HepG2 (cell line): ENCODE measurements around the gene CLP1. TPM values are rescaled to one million over a fixed set of nuclear protein-coding genes. Genes with fewer than 3 reads are reported as not detected.

Experiments used
- ATAC-seq: fragments of 200-7000 bp; cut with Tn5 transposase; 3 replicates; pipeline ENCODE4 v1.9.1; 2020; ENCODE audit warnings: mild to moderate bottlenecking, moderate library complexity
- BruUV-seq: library from RNA; stranded (reverse); fragments of 400-500 nt; replicated peaks from 2 replicates; lab custom pipeline; 2021; lab: Mats Ljungman, UMichigan
- CTCF ChIA-PET: fragments of 300-600 bp; formaldehyde crosslinking; extraction: SDS; loops from one replicate; lab custom pipeline; 2021; ENCODE audit warnings: low total read pairs, inconsistent platforms, low intra/inter-chr PET ratio; lab: Yijun Ruan, JAX
- POLR2A ChIA-PET: fragments of 350-600 bp; sonication (Branson Sonifier 250); formaldehyde crosslinking; loops from one replicate; lab custom pipeline; 2020; ENCODE audit warnings: antibody characterized with exemption, inconsistent platforms; lab: Yijun Ruan, JAX
- DNase-seq: peaks from one replicate; pipeline ENCODE4 v3.0.0-alpha.2; 2015; ENCODE audit warnings: low spot score
- FAIRE-seq: peaks from 3 replicates; lab custom pipeline; 2011; peaks lifted over from hg19 to GRCh38; lab: Jason Lieb, UNC
- H2AFZ ChIP-seq: one replicate; pipeline ENCODE4 v1.6.1; 2011; ENCODE audit warnings: low read length, inconsistent platforms
- H3K27ac ChIP-seq: fragments of 300-600 bp; 3 replicates; pipeline ENCODE4 v1.8.0; 2011; ENCODE audit warnings: mixed run types, mild to moderate bottlenecking, mixed read lengths, low read length, inconsistent platforms; ENCODE audit not compliant: insufficient read depth; ENCODE audit errors: extremely low read length
- H3K27me3 ChIP-seq, 2 experiments: fragments of 200-600 bp in 1 of 2; 2 replicates in 1 of 2; 3 replicates in 1 of 2; pipeline versions ENCODE4 v1.6.0 to v1.8.0; 2011; ENCODE audit warnings: low read length in 2 of 2, mild to moderate bottlenecking in 2 of 2, moderate library complexity in 2 of 2, inconsistent platforms in 1 of 2; ENCODE audit not compliant: insufficient read depth in 2 of 2, control insufficient read depth in 1 of 2
- H3K36me3 ChIP-seq, 2 experiments: fragments of 200-600 bp in 1 of 2; replicated peaks in 1 of 2; 2 replicates in 1 of 2; 3 replicates in 1 of 2; pipeline versions ENCODE4 v1.5.1 to v1.8.0; 2011; ENCODE audit warnings: low read length in 2 of 2, inconsistent platforms in 1 of 2; ENCODE audit not compliant: insufficient read depth in 2 of 2, control insufficient read depth in 1 of 2
- H3K4me1 ChIP-seq: 2 replicates; pipeline ENCODE4 v1.5.1; 2012; ENCODE audit warnings: low read length, inconsistent platforms; ENCODE audit not compliant: insufficient read depth
- H3K4me2 ChIP-seq: 2 replicates; pipeline ENCODE4 v1.6.0; 2011; ENCODE audit warnings: low read depth, low read length, inconsistent platforms
- H3K4me3 ChIP-seq, 3 experiments: fragments of 200-600 bp in 1 of 3; sonication (generic), shearing (Covaris generic) in 1 of 3; replicated peaks in 1 of 3; 2 replicates each; pipeline ENCODE4 v1.5.1; 2011 to 2016; ENCODE audit warnings: low read length in 3 of 3, inconsistent platforms in 2 of 3, low read depth in 2 of 3, mild to moderate bottlenecking in 2 of 3, control low read depth in 1 of 3, mixed read lengths in 1 of 3; ENCODE audit not compliant: insufficient read depth in 1 of 3
- H3K79me2 ChIP-seq: one replicate; pipeline ENCODE4 v1.6.1; 2011; ENCODE audit warnings: low read length, inconsistent platforms; ENCODE audit not compliant: insufficient read depth
- H3K9ac ChIP-seq: 2 replicates; pipeline ENCODE4 v1.6.0; 2011; ENCODE audit warnings: mild to moderate bottlenecking, low read depth, low read length, inconsistent platforms; ENCODE audit not compliant: insufficient read depth
- H3K9me3 ChIP-seq: 2 replicates; pipeline ENCODE4 v1.5.1; 2012; ENCODE audit warnings: mild to moderate bottlenecking, low read length
- H4K20me1 ChIP-seq: 2 replicates; pipeline ENCODE4 v1.6.0; 2011; ENCODE audit warnings: inconsistent platforms, mild to moderate bottlenecking, low read length, moderate library complexity; ENCODE audit not compliant: insufficient read depth
- ATF1 ChIP-seq: IDR thresholded peaks from 2 replicates; pipeline ENCODE4 v1.6.1; 2016; ENCODE audit warnings: mild to moderate bottlenecking, control low read depth
- BRCA1 ChIP-seq: sonication (generic); formaldehyde crosslinking; IDR thresholded peaks from 2 replicates; pipeline ENCODE4 v1.4.0; 2020; ENCODE audit warnings: missing genetic modification reagents
- CBX5 ChIP-seq: sonication (generic); formaldehyde crosslinking; IDR thresholded peaks from 2 replicates; pipeline ENCODE4 v1.4.0; 2020; ENCODE audit warnings: missing genetic modification reagents, borderline replicate concordance
- CHD2 ChIP-seq: IDR thresholded peaks from 2 replicates; pipeline ENCODE4 v1.6.1; 2011; ENCODE audit warnings: low read depth, low read length, improper control_type of control experiment
- ELF3 ChIP-seq: IDR thresholded peaks from 2 replicates; pipeline ENCODE4 v1.6.1; 2016; ENCODE audit warnings: missing genetic modification reagents, missing compliant biosample characterization
- FOXC1 ChIP-seq: sonication (generic); formaldehyde crosslinking; IDR thresholded peaks from 2 replicates; pipeline ENCODE4 v1.8.0; 2022; ENCODE audit warnings: mild to moderate bottlenecking, missing genetic modification reagents, borderline replicate concordance
- GATAD2A ChIP-seq: IDR thresholded peaks from 2 replicates; pipeline ENCODE4 v1.6.1; 2016
- GTF2F1 ChIP-seq: fragments of 150-350 bp; IDR thresholded peaks from 2 replicates; pipeline ENCODE4 v1.6.1; 2014; ENCODE audit warnings: low read length
- IKZF4 ChIP-seq: sonication (generic); formaldehyde crosslinking; IDR thresholded peaks from 2 replicates; pipeline ENCODE4 v1.5.1; 2020; ENCODE audit warnings: borderline replicate concordance, mild to moderate bottlenecking, low read depth, missing genetic modification reagents; ENCODE audit errors: not compliant biosample characterization
- KAT2B ChIP-seq: fragments of 150-350 bp; IDR thresholded peaks from 2 replicates; pipeline ENCODE4 v1.6.1; 2014; ENCODE audit warnings: low read depth, low read length, borderline replicate concordance
- NFYC ChIP-seq: IDR thresholded peaks from 2 replicates; pipeline ENCODE4 v1.6.1; 2016; ENCODE audit warnings: missing genetic modification reagents, missing compliant biosample characterization
- POLR2AphosphoS5 ChIP-seq: IDR thresholded peaks from 2 replicates; pipeline ENCODE4 v1.6.1; 2012; ENCODE audit warnings: low read depth, low read length
- RCOR2 ChIP-seq: IDR thresholded peaks from 2 replicates; pipeline ENCODE4 v1.6.1; 2016; ENCODE audit warnings: missing biosample characterization, missing genetic modification reagents
- TBX2 ChIP-seq: sonication (generic); formaldehyde crosslinking; IDR thresholded peaks from 2 replicates; pipeline ENCODE4 v1.5.0; 2020; ENCODE audit warnings: missing genetic modification reagents, mild to moderate bottlenecking, borderline replicate concordance
- ZNF431 ChIP-seq: sonication (generic); formaldehyde crosslinking; IDR thresholded peaks from 2 replicates; pipeline ENCODE4 v1.9.0; 2022; ENCODE audit warnings: missing genetic modification reagents, low read depth, mild to moderate bottlenecking, borderline replicate concordance
- ZNF672 ChIP-seq: sonication (generic); formaldehyde crosslinking; IDR thresholded peaks from 2 replicates; pipeline ENCODE4 v1.8.1; 2022; ENCODE audit warnings: missing genetic modification reagents
- ZSCAN9 ChIP-seq: IDR thresholded peaks from 2 replicates; pipeline ENCODE4 v1.6.1; 2016; ENCODE audit warnings: borderline replicate concordance
- WGBS: methylation state at CpG from one replicate; pipeline ENCODE4 v1.1.6; 2017; ENCODE audit warnings: low lambda C conversion rate; 5-methylcytosine and 5-hydroxymethylcytosine counted together
- in situ Hi-C: cut with HindIII; loops from 2 replicates; pipeline ENCODE4 v1.10.0; 2017; ENCODE audit warnings: low pct_unique_long_range_greater_than_20kb; ENCODE audit not compliant: extremely low pct_ligation_motif_present
- intact Hi-C: fragments of 100-400 bp; cut with micrococcal nuclease; formaldehyde crosslinking; loops from one replicate; pipeline ENCODE4 v1.10.0; 2022; ENCODE audit not compliant: unreplicated experiment
- polyA plus RNA-seq, 8 experiments: library from polyadenylated mRNA; depleted of rRNA in 3 of 8; stranded (reverse) in 7 of 8; unstranded in 1 of 8; fragments of >200 nt; fragmentation: Illumina TruSeq in 4 of 8; extraction: Trizol in 4 of 8; gene quantifications; 2 replicates each; pipeline versions ENCODE4 v1.2.1 to v1.2.3, GENCODE V29; 2011 to 2016; ENCODE audit warnings: low read depth in 4 of 8, missing spikeins in 1 of 8, mixed read lengths in 1 of 8; ENCODE audit not compliant: insufficient read depth in 1 of 8
- total RNA-seq, 5 experiments: library from RNA; depleted of rRNA; stranded (reverse); fragments of >200 nt; fragmentation: Illumina TruSeq; extraction: Trizol; gene quantifications; 2 replicates each; pipeline ENCODE4 v1.2.3, GENCODE V29; 2016; ENCODE audit warnings: low read depth in 1 of 5
- TF ChIP-seq, protein P1 (sequence below): IDR thresholded peaks from 2 replicates; pipeline ENCODE4 v1.6.1; 2012; ENCODE audit warnings: low read depth, low read length, improper control_type of control experiment

Gene CLP1
- total and polyA plus RNA-seq, 2 of the 13 experiments (the other 11 are each of a cell fraction or from before 2014, with no cell fraction given): 14.6 to 24.8 TPM

- TF ChIP-seq NFYC: peak; percentile 82
- TF ChIP-seq GTF2F1: peak; percentile 33; the same call in 1 of the 2 replicates
- TF ChIP-seq, protein P1, sequence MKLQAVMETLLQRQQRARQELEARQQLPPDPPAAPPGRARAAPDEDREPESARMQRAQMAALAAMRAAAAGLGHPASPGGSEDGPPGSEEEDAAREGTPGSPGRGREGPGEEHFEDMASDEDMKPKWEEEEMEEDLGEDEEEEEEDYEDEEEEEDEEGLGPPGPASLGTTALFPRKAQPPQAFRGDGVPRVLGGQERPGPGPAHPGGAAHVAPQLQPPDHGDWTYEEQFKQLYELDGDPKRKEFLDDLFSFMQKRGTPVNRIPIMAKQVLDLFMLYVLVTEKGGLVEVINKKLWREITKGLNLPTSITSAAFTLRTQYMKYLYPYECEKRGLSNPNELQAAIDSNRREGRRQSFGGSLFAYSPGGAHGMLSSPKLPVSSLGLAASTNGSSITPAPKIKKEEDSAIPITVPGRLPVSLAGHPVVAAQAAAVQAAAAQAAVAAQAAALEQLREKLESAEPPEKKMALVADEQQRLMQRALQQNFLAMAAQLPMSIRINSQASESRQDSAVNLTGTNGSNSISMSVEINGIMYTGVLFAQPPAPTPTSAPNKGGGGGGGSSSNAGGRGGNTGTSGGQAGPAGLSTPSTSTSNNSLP: peak; percentile 77
- TF ChIP-seq ATF1: peak; percentile 62; the same call in 1 of the 2 replicates
- TF ChIP-seq POLR2AphosphoS5: peak; percentile 65; the same call in 1 of the 2 replicates
- TF ChIP-seq ELF3: peak; percentile 91
- no peak for TF ChIP-seq GATAD2A (CRISPR knock-in tag)
- TF ChIP-seq BRCA1 (CRISPR knock-in tag): peak; percentile 87; the same call in 1 of the 2 replicates
- TF ChIP-seq CBX5 (CRISPR knock-in tag): no peak
Observed at GRCh38 chr11:57667117-57667735, 9.7 kb downstream of the CLP1 start (continued).

GRCh38 chr11:57667736-57668433 lies 10.3 kb downstream of the CLP1 start, which contains the start of gene ZDHHC5:
Gene ZDHHC5, plus strand, starts transcription at chr11:57668114. Its CDS starts 4,977 bp downstream, at chr11:57673091.
- POLR2A ChIA-PET: interaction anchor here (0.7 to 1.8 kb wide), 2 partner anchors 35 to 44 kb away, joined by 4 to 5 read pairs; partner anchors contain the start of genes MED19 and TMX2
- ATAC-seq: peak; percentile 92
- peaks cover 8 to 15% of the 10 kb centered on the region in 2 experiments; a peak in 4 of 5 replicates for H3K36me3 ChIP-seq
- H3K27ac ChIP-seq: peak within 1 kb of the TSS; percentile 98
- peak within 1 kb of the TSS; percentile 98 for H3K9ac ChIP-seq
- no peaks in the 10 kb centered on the region for H4K20me1 ChIP-seq
- H3K79me2 ChIP-seq: peaks cover 44% of the 10 kb centered on the region
- no peaks in the 10 kb centered on the region for H3K9me3 ChIP-seq
- FAIRE-seq: no peak
- WGBS: under 1% methylated on average over 26 of the region's 96 CpGs
- peak within 1 kb of the TSS; percentile 95 for H3K4me2 ChIP-seq
- DNase-seq: peak; percentile 97
- intact Hi-C loops: loop anchor here (1.0 to 10.0 kb wide), 3 partner anchors 44 to 226 kb away; partner anchors contain the start of genes MED19 and TMX2
- peak within 1 kb of the TSS; percentile 99 for H2AFZ ChIP-seq
- in situ Hi-C loops: loop anchor here (25.0 kb wide), 2 partner anchors 619 to 844 kb away; partner anchors contain the start of gene OR5B21
- TSS peak; percentile 46 for BruUV-seq
- peaks cover 35% of the 10 kb centered on the region for H3K4me1 ChIP-seq
- H3K4me3 ChIP-seq: peak within 1 kb of the TSS; percentile 81 to 91 (median 88)
- no peaks in the 10 kb centered on the region; a peak in 1 of 5 replicates for H3K27me3 ChIP-seq
- CTCF ChIA-PET: no interaction called here
- TF ChIP-seq TBX2 (CRISPR knock-in tag) (peak; percentile 65; the same call in 1 of the 2 replicates), ZNF431 (CRISPR knock-in tag) (0 out of 2 replicates have a peak, but pooled peaks have one; percentile 53), IKZF4 (CRISPR knock-in tag) (peak; percentile 64), FOXC1 (CRISPR knock-in tag) (peak; percentile 43; the same call in 1 of the 2 replicates), CHD2 (peak; percentile 90), ZSCAN9 (CRISPR knock-in tag) (no peak), KAT2B (no peak), ZNF672 (no peak), RCOR2 (CRISPR knock-in tag) (no peak)
